Left colon (tissue), 2 donors: ENCODE data around the gene FBXO31. TPM values are rescaled to one million over a fixed set of nuclear protein-coding genes. Genes with fewer than 3 reads are reported as not detected.
A peak's percentile ranks its signal among the peaks of the same experiment; 100 is the strongest.

Experiments
- ATAC-seq: fragments of 200-7000 bp; cut with Tn5 transposase; one replicate; pipeline ENCODE4 v1.9.1; 2020; ENCODE audit warnings: mild to moderate bottlenecking, moderate library complexity
- DNase-seq, 2 donors: peaks; one replicate each; pipeline ENCODE4 v3.0.0-alpha.2; 2020
- intact Hi-C, 2 donors: fragments of 100-400 bp; cut with DNase I in 1 of 2; cut with micrococcal nuclease in 1 of 2; formaldehyde crosslinking; loops; one replicate each; pipeline versions ENCODE4 v1.11.2 to v1.14.0; 2022; cut with DNase I, micrococcal nuclease
- total RNA-seq, 2 donors: library from RNA; stranded (reverse); fragmentation: NEBNext Ultra II Directional; extraction: Animal tissue kit (Norgen Biotek cat#: 25700); gene quantifications; one replicate each; pipeline ENCODE4 v1.2.1, GENCODE V29; 2021
- donor health status: DM: no; HTN: no; CAD: no.
- donor health status: DM: yes; HTN: yes; CAD: no.

FBXO31 gene
- total RNA-seq, 2 donors from 2014 or later, result 57.5 to 79.8 TPM

GRCh38 chr16:87323727-87324410, 59.7 kb downstream of the FBXO31 start:
- DNase-seq (no peak), ATAC-seq (no peak)
- intact Hi-C loops, result no loop called here

- DNase-seq (no peak), ATAC-seq (no peak)
- intact Hi-C loops, result no loop called here
These were observed 60.5 kb downstream of the FBXO31 start for GRCh38 chr16:87322833-87323726.

- ATAC-seq, result no peak
- intact Hi-C loops, result no loop called here
- DNase-seq, result no peak
These were observed 61.2 kb downstream of the FBXO31 start for GRCh38 chr16:87322360-87322759.

GRCh38 chr16:87321336-87322107, 62.1 kb downstream of the FBXO31 start:
- intact Hi-C loops, result no loop called here
- ATAC-seq, result no peak

GRCh38 chr16:87320510-87321227, 62.9 kb downstream of the FBXO31 start:
- intact Hi-C loops, result no loop called here
- DNase-seq (no peak), ATAC-seq (no peak)

More at GRCh38 chr16:87321336-87322107, 62.1 kb downstream of the FBXO31 start:
- no peak for DNase-seq

- intact Hi-C loops, result loop anchor here in 1 of 2 donors (5.0 kb wide), 1 partner anchor 72 kb away; the partner anchor contains the start of gene MAP1LC3B
- no peak for DNase-seq
- no peak for ATAC-seq
These were observed 63.5 kb downstream of the FBXO31 start for GRCh38 chr16:87319997-87320491.

GRCh38 chr16:87319011-87319410, 64.6 kb downstream of the FBXO31 start:
- DNase-seq (no peak), ATAC-seq (no peak)
- intact Hi-C loops, result loop anchor here in 1 of 2 donors (5.0 kb wide), 1 partner anchor 73 kb away; the partner anchor contains the start of gene MAP1LC3B

GRCh38 chr16:87317750-87318644, 65.6 kb downstream of the FBXO31 start:
- DNase-seq (peak; percentile 70 to 73), ATAC-seq (peak; percentile 68)
- intact Hi-C loops, result loop anchor here in 1 of 2 donors (5.0 kb wide), 1 partner anchor 74 kb away; the partner anchor contains the start of gene MAP1LC3B

GRCh38 chr16:87316923-87317749, 66.4 kb downstream of the FBXO31 start, which contains the start of gene C16orf95:
Gene C16orf95, minus strand, starts transcription at chr16:87317392. Its CDS starts 150 bp downstream, at chr16:87317242.
- DNase-seq (peak; percentile 96 to 98), ATAC-seq (peak; percentile 94)
- intact Hi-C loops, result loop anchor here in 1 of 2 donors (5.0 kb wide), 1 partner anchor 75 kb away; the partner anchor contains the start of gene MAP1LC3B

GRCh38 chr16:87316450-87316922, 67.1 kb downstream of the FBXO31 start:
- intact Hi-C loops, result loop anchor here in 1 of 2 donors (5.0 kb wide), 1 partner anchor 76 kb away; the partner anchor contains the start of gene MAP1LC3B
- ATAC-seq (no peak), DNase-seq (no peak)

GRCh38 chr16:87314990-87315420, 68.6 kb downstream of the FBXO31 start:
- no peak for DNase-seq
- ATAC-seq, result no peak
- intact Hi-C loops, result loop anchor here in 1 of 2 donors (5.0 kb wide), 1 partner anchor 77 kb away; the partner anchor contains the start of gene MAP1LC3B

GRCh38 chr16:87312008-87312407, 71.6 kb downstream of the FBXO31 start:
- no peak for ATAC-seq
- DNase-seq, result no peak
- intact Hi-C loops, result no loop called here

GRCh38 chr16:87311387-87311786, 72.2 kb downstream of the FBXO31 start:
- no peak for DNase-seq
- no peak for ATAC-seq
- intact Hi-C loops, result no loop called here

- DNase-seq, result no peak
- ATAC-seq, result no peak
- intact Hi-C loops, result no loop called here
These were observed 73.0 kb downstream of the FBXO31 start for GRCh38 chr16:87310610-87311009.

GRCh38 chr16:87309620-87310525, 73.7 kb downstream of the FBXO31 start:
- no peak for ATAC-seq
- intact Hi-C loops, result no loop called here
- DNase-seq, result no peak
